Mesendoderm (in vitro differentiated cells): ENCODE data around the gene CREB5.

ENCODE experiments used
- DNase-seq: peaks from one replicate; pipeline ENCODE4 v3.0.0; 2013
- H2AK5ac ChIP-seq: 2 replicates; pipeline ENCODE4 v1.6.1; 2013; ENCODE audit warnings: low read length, inconsistent platforms
- H2BK120ac ChIP-seq: 2 replicates; pipeline ENCODE4 v1.6.1; 2013; ENCODE audit warnings: low read depth, mild to moderate bottlenecking, low read length, moderate library complexity, mixed read lengths
- H2BK15ac ChIP-seq: replicated peaks from 2 replicates; pipeline ENCODE4 v1.6.1; 2013; ENCODE audit warnings: low read depth, mild to moderate bottlenecking, moderate library complexity
- H2BK5ac ChIP-seq: 2 replicates; pipeline ENCODE4 v1.6.1; 2013; ENCODE audit warnings: low read length, inconsistent platforms
- H3K18ac ChIP-seq: 2 replicates; pipeline ENCODE4 v1.6.1; 2013; ENCODE audit warnings: mild to moderate bottlenecking, low read length, mixed read lengths
- H3K23ac ChIP-seq: one replicate; pipeline ENCODE4 v1.6.1; 2013; ENCODE audit warnings: low read length
- H3K27ac ChIP-seq: 2 replicates; pipeline ENCODE4 v1.5.1; 2013; ENCODE audit warnings: low read depth, mild to moderate bottlenecking, inconsistent platforms, low read length, moderate library complexity
- H3K27me3 ChIP-seq: 2 replicates; pipeline ENCODE4 v1.6.1; 2013; ENCODE audit warnings: low read length, control low read depth, mild to moderate bottlenecking, inconsistent platforms; ENCODE audit not compliant: insufficient read depth, poor library complexity
- H3K36me3 ChIP-seq: 2 replicates; pipeline ENCODE4 v1.6.1; 2013; ENCODE audit warnings: low read length, inconsistent platforms; ENCODE audit not compliant: control insufficient read depth, insufficient read depth
- H3K4ac ChIP-seq: one replicate; pipeline ENCODE4 v1.6.1; 2013; ENCODE audit warnings: low read depth, mild to moderate bottlenecking, low read length, moderate library complexity
- H3K4me1 ChIP-seq: 2 replicates; pipeline ENCODE4 v1.6.1; 2013; ENCODE audit warnings: low read depth, low read length, inconsistent platforms; ENCODE audit not compliant: control insufficient read depth
- H3K4me2 ChIP-seq: 2 replicates; pipeline ENCODE4 v1.6.1; 2013; ENCODE audit warnings: low read length
- H3K4me3 ChIP-seq: 2 replicates; pipeline ENCODE4 v1.5.1; 2013; ENCODE audit warnings: mild to moderate bottlenecking, low read length
- H3K56ac ChIP-seq: one replicate; pipeline ENCODE4 v1.6.1; 2013; ENCODE audit warnings: low read length
- H3K79me1 ChIP-seq: 2 replicates; pipeline ENCODE4 v1.6.1; 2013; ENCODE audit warnings: low read length, inconsistent platforms
- H3K79me2 ChIP-seq: 2 replicates; pipeline ENCODE4 v1.6.1; 2013; ENCODE audit warnings: mild to moderate bottlenecking, low read length; ENCODE audit not compliant: control insufficient read depth, insufficient read depth
- H3K9ac ChIP-seq: 2 replicates; pipeline ENCODE4 v1.6.1; 2013; ENCODE audit warnings: low read length, inconsistent platforms
- H4K5ac ChIP-seq: one replicate; pipeline ENCODE4 v1.6.1; 2013; ENCODE audit warnings: low read length
- H4K8ac ChIP-seq: one replicate; pipeline ENCODE4 v1.6.1; 2013; ENCODE audit warnings: low read depth, mild to moderate bottlenecking, control low read depth, low read length, moderate library complexity
- WGBS: extraction: QIAGEN DNeasy Blood & Tissue Kit; methylation state at CpG from one replicate; pipeline ENCODE4 v1.1.7; 2013; ENCODE audit warnings: low lambda C conversion rate, missing lambda C conversion rate; ENCODE audit not compliant: insufficient coverage; ENCODE audit errors: extremely low coverage; 5-methylcytosine and 5-hydroxymethylcytosine counted together

Gene CREB5

DNA sequence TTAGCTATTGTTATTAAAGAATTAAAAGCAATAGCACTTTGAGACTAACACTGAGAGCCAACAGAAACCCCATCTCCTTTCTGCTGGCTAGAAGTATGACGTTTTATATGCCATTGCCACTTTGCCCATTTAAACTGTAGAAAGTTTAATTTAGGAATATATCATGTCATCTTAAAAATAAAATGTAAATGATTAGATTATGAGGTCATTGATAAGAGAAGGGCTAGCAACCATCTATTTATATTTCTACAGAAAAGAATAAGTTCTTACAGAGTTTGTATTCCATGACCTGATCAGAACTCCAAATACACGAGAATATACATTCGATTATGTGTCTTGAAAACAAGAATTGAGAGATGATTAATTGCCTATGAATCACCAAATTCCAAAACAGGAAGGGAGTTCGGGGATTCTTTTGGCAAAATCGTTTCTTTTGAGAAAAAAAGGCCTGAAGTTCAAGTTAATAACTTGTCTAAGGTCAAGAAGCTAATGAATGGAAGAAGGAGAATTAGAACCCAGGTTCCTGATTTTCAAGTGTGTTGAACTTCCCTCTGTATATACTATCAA, 318.9 kb downstream of the CREB5 start:
- H3K4me3 ChIP-seq: no peak overlapping the region
- H3K18ac ChIP-seq: no peak overlapping the region
- H3K4ac ChIP-seq: no peak overlapping the region
- H3K79me1 ChIP-seq: no peaks in the 10 kb centered on the region
- H2BK5ac ChIP-seq: no peak overlapping the region
- H3K23ac ChIP-seq: no peak overlapping the region
- no peak overlapping the region for H2BK15ac ChIP-seq
- H3K9ac ChIP-seq: no peak overlapping the region
- DNase-seq: no peak
- no peak overlapping the region for H3K56ac ChIP-seq
- no peak overlapping the region for H2BK120ac ChIP-seq
- WGBS: no CpG with 5 or more reads among the region's 5 CpGs
- H2AK5ac ChIP-seq: no peak overlapping the region
- no peaks in the 10 kb centered on the region for H3K79me2 ChIP-seq
- no peaks in the 10 kb centered on the region for H3K27me3 ChIP-seq
- peaks cover 2% of the 10 kb centered on the region for H3K4me1 ChIP-seq
- no peak overlapping the region for H4K5ac ChIP-seq
- no peak overlapping the region for H3K4me2 ChIP-seq
- no peak overlapping the region for H4K8ac ChIP-seq
- H3K36me3 ChIP-seq: no peaks in the 10 kb centered on the region
- H3K27ac ChIP-seq: no peak overlapping the region

- no peak overlapping the region for H3K56ac ChIP-seq
- no peak overlapping the region for H4K8ac ChIP-seq
- H3K4me2 ChIP-seq: no peak overlapping the region
- H3K27me3 ChIP-seq: no peaks in the 10 kb centered on the region
- no peak overlapping the region for H4K5ac ChIP-seq
- H3K4me3 ChIP-seq: no peak overlapping the region
- H2BK5ac ChIP-seq: no peak overlapping the region
- no peaks in the 10 kb centered on the region for H3K79me1 ChIP-seq
- H3K23ac ChIP-seq: no peak overlapping the region
- no peak overlapping the region for H2BK120ac ChIP-seq
- H3K18ac ChIP-seq: no peak overlapping the region
- H2AK5ac ChIP-seq: no peak overlapping the region
- H3K9ac ChIP-seq: no peak overlapping the region
- H3K27ac ChIP-seq: no peak overlapping the region
- no CpG with 5 or more reads among the region's 11 CpGs for whole genome bisulfite sequencing
- H3K79me2 ChIP-seq: no peaks in the 10 kb centered on the region
- peaks cover 2% of the 10 kb centered on the region for H3K4me1 ChIP-seq
- H3K36me3 ChIP-seq: no peaks in the 10 kb centered on the region
- no peak overlapping the region for H2BK15ac ChIP-seq
- no peak overlapping the region for H3K4ac ChIP-seq
- peak; percentile 59 for DNase-seq
Observed at GRCh38 chr7:28732071-28732869, 320.0 kb downstream of the CREB5 start.

DNA sequence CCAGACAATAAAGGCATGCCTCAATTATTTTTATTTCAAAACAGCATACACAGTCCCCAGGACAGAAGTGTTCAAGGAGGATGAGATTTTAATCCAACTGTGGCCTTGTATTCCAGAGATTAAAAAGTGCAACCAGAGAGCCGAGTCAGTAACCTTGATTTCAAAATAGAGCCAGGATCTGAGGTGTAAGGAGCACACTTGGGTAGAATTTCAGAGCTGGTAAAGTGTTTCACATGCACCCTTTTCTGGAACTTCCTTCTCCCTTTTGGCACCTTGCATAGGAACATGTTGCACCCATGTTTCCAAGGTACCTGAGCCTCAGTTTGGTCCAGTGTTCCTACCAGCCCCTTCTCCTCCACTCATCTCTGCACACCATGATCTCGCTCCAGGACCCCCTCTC, 320.7 kb downstream of the CREB5 start:
- no peaks in the 10 kb centered on the region for H3K79me2 ChIP-seq
- no peak overlapping the region for H3K23ac ChIP-seq
- H3K79me1 ChIP-seq: no peaks in the 10 kb centered on the region
- H4K8ac ChIP-seq: no peak overlapping the region
- no peak overlapping the region for H2AK5ac ChIP-seq
- no peak overlapping the region for H4K5ac ChIP-seq
- H3K4me1 ChIP-seq: peaks cover 2% of the 10 kb centered on the region
- no peak for DNase-seq
- no peak overlapping the region for H3K27ac ChIP-seq
- H2BK5ac ChIP-seq: no peak overlapping the region
- H2BK15ac ChIP-seq: no peak overlapping the region
- H2BK120ac ChIP-seq: no peak overlapping the region
- no peaks in the 10 kb centered on the region for H3K27me3 ChIP-seq
- no peak overlapping the region for H3K9ac ChIP-seq
- no peak overlapping the region for H3K56ac ChIP-seq
- no peak overlapping the region for H3K4me2 ChIP-seq
- no peaks in the 10 kb centered on the region for H3K36me3 ChIP-seq
- no CpG with 5 or more reads among the region's 2 CpGs for WGBS
- no peak overlapping the region for H3K4ac ChIP-seq
- no peak overlapping the region for H3K18ac ChIP-seq
- H3K4me3 ChIP-seq: no peak overlapping the region

GRCh38 chr7:28738412-28738811, 326.1 kb downstream of the CREB5 start:
- no peak overlapping the region for H3K4me2 ChIP-seq
- H3K56ac ChIP-seq: no peak overlapping the region
- no peak for DNase-seq
- no CpG with 5 or more reads among the region's 5 CpGs for WGBS
- H2BK15ac ChIP-seq: no peak overlapping the region
- no peak overlapping the region for H4K5ac ChIP-seq
- no peak overlapping the region for H3K18ac ChIP-seq
- H2BK5ac ChIP-seq: no peak overlapping the region
- H3K4ac ChIP-seq: no peak overlapping the region
- H4K8ac ChIP-seq: no peak overlapping the region
- no peak overlapping the region for H2BK120ac ChIP-seq
- H3K27me3 ChIP-seq: no peaks in the 10 kb centered on the region
- H3K9ac ChIP-seq: no peak overlapping the region
- H3K4me3 ChIP-seq: no peak overlapping the region
- H2AK5ac ChIP-seq: no peak overlapping the region
- H3K79me1 ChIP-seq: no peaks in the 10 kb centered on the region
- no peaks in the 10 kb centered on the region for H3K36me3 ChIP-seq
- no peak overlapping the region for H3K27ac ChIP-seq
- peaks cover 12% of the 10 kb centered on the region for H3K4me1 ChIP-seq
- H3K23ac ChIP-seq: no peak overlapping the region
- no peaks in the 10 kb centered on the region for H3K79me2 ChIP-seq

- Histone ChIP-seq H3K9ac (no peak overlapping the region), H3K4me1 (peaks cover 10% of the 10 kb centered on the region), H3K23ac (no peak overlapping the region), H3K36me3 (no peaks in the 10 kb centered on the region), H3K4me2 (no peak overlapping the region), H3K4me3 (no peak overlapping the region), H3K4ac (no peak overlapping the region), H3K27me3 (no peaks in the 10 kb centered on the region), H3K56ac (no peak overlapping the region), H2BK120ac (no peak overlapping the region), H2BK15ac (no peak overlapping the region), H3K27ac (no peak overlapping the region), H3K79me1 (no peaks in the 10 kb centered on the region), H3K79me2 (no peaks in the 10 kb centered on the region), H3K18ac (no peak overlapping the region), H2AK5ac (no peak overlapping the region), H2BK5ac (no peak overlapping the region), H4K5ac (no peak overlapping the region), H4K8ac (no peak overlapping the region)
- no peak for DNase-seq
- no CpG with 5 or more reads among the region's 3 CpGs for WGBS
Observed at GRCh38 chr7:28739128-28739527, 326.8 kb downstream of the CREB5 start.
